HepG2 (cell line): ENCODE data around the gene HACL1. TPM values are rescaled to one million over a fixed set of nuclear protein-coding genes. Genes with fewer than 3 reads are reported as not detected.
A peak's percentile ranks its signal among the peaks of the same experiment; 100 is the strongest.

ENCODE experiments used
- ATAC-seq: fragments of 200-7000 bp; cut with Tn5 transposase; 3 replicates; pipeline ENCODE4 v1.9.1; 2020; ENCODE audit warnings: mild to moderate bottlenecking, moderate library complexity
- BruUV-seq: library from RNA; stranded (reverse); fragments of 400-500 nt; replicated peaks from 2 replicates; lab custom pipeline; 2021; lab: Mats Ljungman, UMichigan
- CTCF ChIA-PET: fragments of 300-600 bp; formaldehyde crosslinking; extraction: SDS; loops from one replicate; lab custom pipeline; 2021; ENCODE audit warnings: low total read pairs, inconsistent platforms, low intra/inter-chr PET ratio; lab: Yijun Ruan, JAX
- POLR2A ChIA-PET: fragments of 350-600 bp; sonication (Branson Sonifier 250); formaldehyde crosslinking; loops from one replicate; lab custom pipeline; 2020; ENCODE audit warnings: antibody characterized with exemption, inconsistent platforms; lab: Yijun Ruan, JAX
- DNase-seq: peaks from one replicate; pipeline ENCODE4 v3.0.0-alpha.2; 2015; ENCODE audit warnings: low spot score
- FAIRE-seq: peaks from 3 replicates; lab custom pipeline; 2011; peaks lifted over from hg19 to GRCh38; lab: Jason Lieb, UNC
- H2AFZ ChIP-seq: one replicate; pipeline ENCODE4 v1.6.1; 2011; ENCODE audit warnings: low read length, inconsistent platforms
- H3K27ac ChIP-seq: fragments of 300-600 bp; 3 replicates; pipeline ENCODE4 v1.8.0; 2011; ENCODE audit warnings: mixed run types, mild to moderate bottlenecking, mixed read lengths, low read length, inconsistent platforms; ENCODE audit not compliant: insufficient read depth; ENCODE audit errors: extremely low read length
- H3K27me3 ChIP-seq, 2 experiments: fragments of 200-600 bp in 1 of 2; 2 replicates in 1 of 2; 3 replicates in 1 of 2; pipeline versions ENCODE4 v1.6.0 to v1.8.0; 2011; ENCODE audit warnings: low read length in 2 of 2, mild to moderate bottlenecking in 2 of 2, moderate library complexity in 2 of 2, inconsistent platforms in 1 of 2; ENCODE audit not compliant: insufficient read depth in 2 of 2, control insufficient read depth in 1 of 2
- H3K36me3 ChIP-seq, 2 experiments: fragments of 200-600 bp in 1 of 2; replicated peaks in 1 of 2; 2 replicates in 1 of 2; 3 replicates in 1 of 2; pipeline versions ENCODE4 v1.5.1 to v1.8.0; 2011; ENCODE audit warnings: low read length in 2 of 2, inconsistent platforms in 1 of 2; ENCODE audit not compliant: insufficient read depth in 2 of 2, control insufficient read depth in 1 of 2
- H3K4me1 ChIP-seq: 2 replicates; pipeline ENCODE4 v1.5.1; 2012; ENCODE audit warnings: low read length, inconsistent platforms; ENCODE audit not compliant: insufficient read depth
- H3K4me2 ChIP-seq: 2 replicates; pipeline ENCODE4 v1.6.0; 2011; ENCODE audit warnings: low read depth, low read length, inconsistent platforms
- H3K4me3 ChIP-seq, 3 experiments: fragments of 200-600 bp in 1 of 3; sonication (generic), shearing (Covaris generic) in 1 of 3; replicated peaks in 1 of 3; 2 replicates each; pipeline ENCODE4 v1.5.1; 2011 to 2016; ENCODE audit warnings: low read length in 3 of 3, inconsistent platforms in 2 of 3, low read depth in 2 of 3, mild to moderate bottlenecking in 2 of 3, control low read depth in 1 of 3, mixed read lengths in 1 of 3; ENCODE audit not compliant: insufficient read depth in 1 of 3
- H3K79me2 ChIP-seq: one replicate; pipeline ENCODE4 v1.6.1; 2011; ENCODE audit warnings: low read length, inconsistent platforms; ENCODE audit not compliant: insufficient read depth
- H3K9ac ChIP-seq: 2 replicates; pipeline ENCODE4 v1.6.0; 2011; ENCODE audit warnings: mild to moderate bottlenecking, low read depth, low read length, inconsistent platforms; ENCODE audit not compliant: insufficient read depth
- H3K9me3 ChIP-seq: 2 replicates; pipeline ENCODE4 v1.5.1; 2012; ENCODE audit warnings: mild to moderate bottlenecking, low read length
- H4K20me1 ChIP-seq: 2 replicates; pipeline ENCODE4 v1.6.0; 2011; ENCODE audit warnings: inconsistent platforms, mild to moderate bottlenecking, low read length, moderate library complexity; ENCODE audit not compliant: insufficient read depth
- AGO1 ChIP-seq: fragments of 200-400 bp; formaldehyde crosslinking; IDR thresholded peaks from 2 replicates; pipeline ENCODE4 v1.6.1; 2017; ENCODE audit warnings: mild to moderate bottlenecking, low read depth, low read length, moderate library complexity; ENCODE audit not compliant: poor library complexity, severe bottlenecking
- BRD4 ChIP-seq: sonication (generic); formaldehyde crosslinking; IDR thresholded peaks from 2 replicates; pipeline ENCODE4 v1.4.0; 2020; ENCODE audit warnings: missing genetic modification reagents
- E2F5 ChIP-seq: sonication (generic); formaldehyde crosslinking; conservative IDR thresholded peaks from 2 replicates; pipeline ENCODE4 v1.4.0; 2020; ENCODE audit warnings: missing genetic modification reagents
- GLI4 ChIP-seq: sonication (generic); formaldehyde crosslinking; IDR thresholded peaks from 2 replicates; pipeline ENCODE4 v1.5.1; 2020; ENCODE audit warnings: missing genetic modification reagents, mild to moderate bottlenecking, moderate library complexity, borderline replicate concordance
- RFX1 ChIP-seq: fragments of 450-650 bp; IDR thresholded peaks from 2 replicates; pipeline ENCODE4 v1.6.1; 2017
- RFX3 ChIP-seq: IDR thresholded peaks from 2 replicates; pipeline ENCODE4 v1.6.1; 2016; ENCODE audit warnings: missing biosample characterization, missing genetic modification reagents
- ZBTB38 ChIP-seq: sonication (generic); formaldehyde crosslinking; IDR thresholded peaks from 2 replicates; pipeline ENCODE4 v1.5.1; 2020; ENCODE audit warnings: mild to moderate bottlenecking, missing genetic modification reagents
- ZFP36L1 ChIP-seq: sonication (generic); formaldehyde crosslinking; IDR thresholded peaks from 2 replicates; pipeline ENCODE4 v1.8.0; 2022; ENCODE audit warnings: mild to moderate bottlenecking, missing genetic modification reagents, moderate library complexity
- ZNF142 ChIP-seq: sonication (generic); formaldehyde crosslinking; IDR thresholded peaks from 2 replicates; pipeline ENCODE4 v1.4.0; 2020; ENCODE audit warnings: missing genetic modification reagents
- ZNF605 ChIP-seq: sonication (generic); formaldehyde crosslinking; IDR thresholded peaks from 2 replicates; pipeline ENCODE4 v1.8.0; 2022; ENCODE audit warnings: mild to moderate bottlenecking, missing genetic modification reagents
- ZNF678 ChIP-seq: sonication (generic); formaldehyde crosslinking; IDR thresholded peaks from 2 replicates; pipeline ENCODE4 v1.4.0; 2020; ENCODE audit warnings: mild to moderate bottlenecking, missing genetic modification reagents
- ZNF816 ChIP-seq: sonication (generic); formaldehyde crosslinking; IDR thresholded peaks from 2 replicates; pipeline ENCODE4 v1.8.0; 2022; ENCODE audit warnings: missing genetic modification reagents, mild to moderate bottlenecking, borderline replicate concordance
- whole genome bisulfite sequencing: methylation state at CpG from one replicate; pipeline ENCODE4 v1.1.6; 2017; ENCODE audit warnings: low lambda C conversion rate; 5-methylcytosine and 5-hydroxymethylcytosine counted together
- in situ Hi-C: cut with HindIII; loops from 2 replicates; pipeline ENCODE4 v1.10.0; 2017; ENCODE audit warnings: low pct_unique_long_range_greater_than_20kb; ENCODE audit not compliant: extremely low pct_ligation_motif_present
- intact Hi-C: fragments of 100-400 bp; cut with micrococcal nuclease; formaldehyde crosslinking; loops from one replicate; pipeline ENCODE4 v1.10.0; 2022; ENCODE audit not compliant: unreplicated experiment
- polyA plus RNA-seq, 8 experiments: library from polyadenylated mRNA; depleted of rRNA in 3 of 8; stranded (reverse) in 7 of 8; unstranded in 1 of 8; fragments of >200 nt; fragmentation: Illumina TruSeq in 4 of 8; extraction: Trizol in 4 of 8; gene quantifications; 2 replicates each; pipeline versions ENCODE4 v1.2.1 to v1.2.3, GENCODE V29; 2011 to 2016; ENCODE audit warnings: low read depth in 4 of 8, missing spikeins in 1 of 8, mixed read lengths in 1 of 8; ENCODE audit not compliant: insufficient read depth in 1 of 8
- total RNA-seq, 5 experiments: library from RNA; depleted of rRNA; stranded (reverse); fragments of >200 nt; fragmentation: Illumina TruSeq; extraction: Trizol; gene quantifications; 2 replicates each; pipeline ENCODE4 v1.2.3, GENCODE V29; 2016; ENCODE audit warnings: low read depth in 1 of 5
- TF ChIP-seq, protein P1 (sequence below): sonication (generic); formaldehyde crosslinking; IDR thresholded peaks from 2 replicates; pipeline ENCODE4 v1.5.0; 2020; ENCODE audit warnings: missing genetic modification reagents, mild to moderate bottlenecking, borderline replicate concordance
- TF ChIP-seq, protein P2 (sequence below): sonication (generic); formaldehyde crosslinking; IDR thresholded peaks from 2 replicates; pipeline ENCODE4 v1.4.0; 2020; ENCODE audit warnings: missing genetic modification reagents

Gene HACL1
- total and polyA plus RNA-seq, 2 of the 13 experiments (the other 11 are each of a cell fraction or from before 2014, with no cell fraction given): 22.1 to 25.7 TPM

- TF ChIP-seq, protein P1, sequence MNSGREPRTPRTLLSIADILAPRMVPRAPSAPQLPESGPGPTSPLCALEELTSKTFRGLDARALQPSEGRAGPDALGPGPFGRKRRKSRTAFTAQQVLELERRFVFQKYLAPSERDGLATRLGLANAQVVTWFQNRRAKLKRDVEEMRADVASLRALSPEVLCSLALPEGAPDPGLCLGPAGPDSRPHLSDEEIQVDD (CRISPR knock-in tag): no peak
- no peak for TF ChIP-seq AGO1
These were observed 772 bp upstream of the HACL1 start (continued) for GRCh38 chr3:15602146-15602536.

GRCh38 chr3:15601046-15601398, 347 bp downstream of the HACL1 start:
- Histone ChIP-seq H3K27ac (peak overlapping the region; percentile 94), H4K20me1 (no peaks in the 10 kb centered on the region), H3K9ac (peak overlapping the region; percentile 91), H3K9me3 (peaks cover 5% of the 10 kb centered on the region; the same call in 1 of the 2 replicates), H3K79me2 (peaks cover 21% of the 10 kb centered on the region), H3K36me3 (peaks cover 5 to 15% of the 10 kb centered on the region in 2 experiments), H3K4me3 (peak overlapping the region; percentile 81 to 98 (median 90)), H3K4me2 (peak overlapping the region; percentile 91), H2AFZ (peak overlapping the region; percentile 93), H3K4me1 (peaks cover 34% of the 10 kb centered on the region), H3K27me3 (peaks cover 0 to 7% of the 10 kb centered on the region in 2 experiments; a peak in 1 of 5 replicates)
- in situ Hi-C loops (no loop called here), intact Hi-C loops (loop anchor here (2.0 to 10.0 kb wide), 5 partner anchors 30 to 644 kb away; partner anchors contain the start of gene ANKRD28)
- peak; percentile 11 for ATAC-seq
- FAIRE-seq: no peak
- BruUV-seq: no TSS peak
- POLR2A ChIA-PET: interaction anchor here (0.9 to 1.9 kb wide), 8 partner anchors 9 to 651 kb away, joined by 3 to 12 read pairs (median 4); no protein-coding TSS in a partner anchor
- CTCF ChIA-PET: no interaction called here
- 1% methylated on average over 19 of the region's 19 CpGs for WGBS
- DNase-seq: no peak
- TF ChIP-seq RFX3: peak; percentile 46; the same call in 1 of the 2 replicates
- TF ChIP-seq BRD4 (CRISPR knock-in tag): 0 out of 2 replicates have a peak, but pooled peaks have one; percentile 44
- peak; percentile 72 for TF ChIP-seq ZFP36L1
- TF ChIP-seq ZNF816: no peak
- peak; percentile 82; the same call in 1 of the 2 replicates for TF ChIP-seq ZNF605 (CRISPR knock-in tag)
- TF ChIP-seq E2F5 (CRISPR knock-in tag): no peak
- peak; percentile 14; the same call in 1 of the 2 replicates for TF ChIP-seq ZNF678 (CRISPR knock-in tag)
- TF ChIP-seq ZBTB38 (CRISPR knock-in tag): peak; percentile 29; the same call in 1 of the 2 replicates
- TF ChIP-seq RFX1: peak; percentile 59; the same call in 1 of the 2 replicates
- peak; percentile 45; the same call in 1 of the 2 replicates for TF ChIP-seq GLI4 (CRISPR knock-in tag)
- TF ChIP-seq, protein P2, sequence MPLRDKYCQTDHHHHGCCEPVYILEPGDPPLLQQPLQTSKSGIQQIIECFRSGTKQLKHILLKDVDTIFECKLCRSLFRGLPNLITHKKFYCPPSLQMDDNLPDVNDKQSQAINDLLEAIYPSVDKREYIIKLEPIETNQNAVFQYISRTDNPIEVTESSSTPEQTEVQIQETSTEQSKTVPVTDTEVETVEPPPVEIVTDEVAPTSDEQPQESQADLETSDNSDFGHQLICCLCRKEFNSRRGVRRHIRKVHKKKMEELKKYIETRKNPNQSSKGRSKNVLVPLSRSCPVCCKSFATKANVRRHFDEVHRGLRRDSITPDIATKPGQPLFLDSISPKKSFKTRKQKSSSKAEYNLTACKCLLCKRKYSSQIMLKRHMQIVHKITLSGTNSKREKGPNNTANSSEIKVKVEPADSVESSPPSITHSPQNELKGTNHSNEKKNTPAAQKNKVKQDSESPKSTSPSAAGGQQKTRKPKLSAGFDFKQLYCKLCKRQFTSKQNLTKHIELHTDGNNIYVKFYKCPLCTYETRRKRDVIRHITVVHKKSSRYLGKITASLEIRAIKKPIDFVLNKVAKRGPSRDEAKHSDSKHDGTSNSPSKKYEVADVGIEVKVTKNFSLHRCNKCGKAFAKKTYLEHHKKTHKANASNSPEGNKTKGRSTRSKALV: peak; percentile 42; the same call in 1 of the 2 replicates
- TF ChIP-seq ZNF142 (CRISPR knock-in tag): no peak
